Esophagus squamous epithelium (tissue), 4 donors: ENCODE results near the gene LCOR.

Experiments used
- POLR2A ChIP-seq, 4 donors: fragments of 450-650 bp; IDR thresholded peaks; one replicate each; pipeline ENCODE4 v1.6.1; 2017; ENCODE audit warnings: antibody characterized with exemption in 4 of 4, mild to moderate bottlenecking in 4 of 4, moderate library complexity in 3 of 4
- TF ChIP-seq, protein P1 (sequence below), 6 experiments: fragments of 450-650 bp in 4 of 6; fragments of 200-600 bp in 2 of 6; sonication (generic) in 2 of 6; IDR thresholded peaks; one replicate each; pipeline ENCODE4 v1.5.1; 2016 to 2019; ENCODE audit warnings: antibody characterized with exemption in 6 of 6, mild to moderate bottlenecking in 4 of 6, moderate library complexity in 4 of 6

DNA sequence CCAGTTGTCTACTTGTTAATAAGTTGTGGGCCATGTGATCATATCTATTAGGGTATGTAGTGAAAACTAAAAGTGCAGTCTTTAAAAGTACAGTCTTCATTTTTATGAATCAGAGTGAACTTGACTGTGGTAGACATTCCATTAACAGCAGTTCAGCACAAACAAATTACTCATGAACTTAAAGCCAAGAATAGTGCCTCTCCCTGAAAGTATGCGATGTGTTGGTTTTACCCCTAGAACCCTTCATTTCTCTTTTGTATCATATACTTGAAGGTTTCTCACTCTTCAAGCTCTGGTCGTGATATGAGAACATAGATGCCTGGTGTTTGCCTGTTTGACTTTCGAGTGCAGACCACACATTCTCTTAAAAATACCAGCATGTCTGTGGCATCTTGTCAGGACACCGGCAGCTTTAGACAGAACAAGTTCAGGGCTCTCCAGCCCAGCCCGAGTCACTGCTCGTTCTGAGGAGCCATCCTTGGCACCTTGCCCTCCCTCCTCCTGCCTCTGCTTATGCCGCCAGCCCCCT lies 159.3 kb downstream of the LCOR start:
- TF ChIP-seq POLR2A (IDR thresholded peaks at IDR 0.05), result no peak
- TF ChIP-seq, protein P1, sequence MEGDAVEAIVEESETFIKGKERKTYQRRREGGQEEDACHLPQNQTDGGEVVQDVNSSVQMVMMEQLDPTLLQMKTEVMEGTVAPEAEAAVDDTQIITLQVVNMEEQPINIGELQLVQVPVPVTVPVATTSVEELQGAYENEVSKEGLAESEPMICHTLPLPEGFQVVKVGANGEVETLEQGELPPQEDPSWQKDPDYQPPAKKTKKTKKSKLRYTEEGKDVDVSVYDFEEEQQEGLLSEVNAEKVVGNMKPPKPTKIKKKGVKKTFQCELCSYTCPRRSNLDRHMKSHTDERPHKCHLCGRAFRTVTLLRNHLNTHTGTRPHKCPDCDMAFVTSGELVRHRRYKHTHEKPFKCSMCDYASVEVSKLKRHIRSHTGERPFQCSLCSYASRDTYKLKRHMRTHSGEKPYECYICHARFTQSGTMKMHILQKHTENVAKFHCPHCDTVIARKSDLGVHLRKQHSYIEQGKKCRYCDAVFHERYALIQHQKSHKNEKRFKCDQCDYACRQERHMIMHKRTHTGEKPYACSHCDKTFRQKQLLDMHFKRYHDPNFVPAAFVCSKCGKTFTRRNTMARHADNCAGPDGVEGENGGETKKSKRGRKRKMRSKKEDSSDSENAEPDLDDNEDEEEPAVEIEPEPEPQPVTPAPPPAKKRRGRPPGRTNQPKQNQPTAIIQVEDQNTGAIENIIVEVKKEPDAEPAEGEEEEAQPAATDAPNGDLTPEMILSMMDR (IDR thresholded peaks at IDR 0.05), result no peak
